Fibroblast of villous mesenchyme (primary cell): ENCODE data around the gene RAB40C. TPM values are rescaled to one million over a fixed set of nuclear protein-coding genes. Genes with fewer than 3 reads are reported as not detected.

Experiments used
- DNase-seq: peaks from one replicate; pipeline ENCODE4 v3.0.0-alpha.2; 2010; ENCODE audit warnings: low read depth
- H3K4me3 ChIP-seq: 2 replicates; pipeline ENCODE4 v1.5.1; 2011; ENCODE audit warnings: low read depth, mild to moderate bottlenecking, low read length
- total RNA-seq: library from RNA; depleted of rRNA; stranded (reverse); fragments of >200 nt; gene quantifications from 2 replicates; pipeline ENCODE4 v1.2.3, GENCODE V29; 2012
- TF ChIP-seq, protein P1 (sequence below): IDR thresholded peaks from 2 replicates; pipeline ENCODE4 v1.5.1; 2012; ENCODE audit warnings: low read depth, mild to moderate bottlenecking, low read length; ENCODE audit not compliant: insufficient read depth

RAB40C gene
- total RNA-seq, 1 donor = 9.9 TPM

GRCh38 chr16:559411-560203 is 30.3 kb upstream of the RAB40C start:
- DNase-seq = no peak
- TF ChIP-seq, protein P1, sequence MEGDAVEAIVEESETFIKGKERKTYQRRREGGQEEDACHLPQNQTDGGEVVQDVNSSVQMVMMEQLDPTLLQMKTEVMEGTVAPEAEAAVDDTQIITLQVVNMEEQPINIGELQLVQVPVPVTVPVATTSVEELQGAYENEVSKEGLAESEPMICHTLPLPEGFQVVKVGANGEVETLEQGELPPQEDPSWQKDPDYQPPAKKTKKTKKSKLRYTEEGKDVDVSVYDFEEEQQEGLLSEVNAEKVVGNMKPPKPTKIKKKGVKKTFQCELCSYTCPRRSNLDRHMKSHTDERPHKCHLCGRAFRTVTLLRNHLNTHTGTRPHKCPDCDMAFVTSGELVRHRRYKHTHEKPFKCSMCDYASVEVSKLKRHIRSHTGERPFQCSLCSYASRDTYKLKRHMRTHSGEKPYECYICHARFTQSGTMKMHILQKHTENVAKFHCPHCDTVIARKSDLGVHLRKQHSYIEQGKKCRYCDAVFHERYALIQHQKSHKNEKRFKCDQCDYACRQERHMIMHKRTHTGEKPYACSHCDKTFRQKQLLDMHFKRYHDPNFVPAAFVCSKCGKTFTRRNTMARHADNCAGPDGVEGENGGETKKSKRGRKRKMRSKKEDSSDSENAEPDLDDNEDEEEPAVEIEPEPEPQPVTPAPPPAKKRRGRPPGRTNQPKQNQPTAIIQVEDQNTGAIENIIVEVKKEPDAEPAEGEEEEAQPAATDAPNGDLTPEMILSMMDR = no peak
- H3K4me3 ChIP-seq = no peak overlapping the region

GRCh38 chr16:560204-560700 is 29.6 kb upstream of the RAB40C start, which contains the start of gene PRR35:
TSS of gene PRR35 (plus strand) at chr16:560394. CDS start at chr16:563295, 2,901 bp downstream.
- TF ChIP-seq, protein P1 = no peak
- no peak for DNase-seq
- no peak within 1 kb of the TSS for H3K4me3 ChIP-seq

GRCh38 chr16:560701-561412 is 29.0 kb upstream of the RAB40C start:
- no peak for DNase-seq
- no peak overlapping the region for H3K4me3 ChIP-seq
- TF ChIP-seq, protein P1 = no peak

- TF ChIP-seq, protein P1 = no peak
- no peak for DNase-seq
These were observed 28.5 kb upstream of the RAB40C start for GRCh38 chr16:561413-561794.

DNA sequence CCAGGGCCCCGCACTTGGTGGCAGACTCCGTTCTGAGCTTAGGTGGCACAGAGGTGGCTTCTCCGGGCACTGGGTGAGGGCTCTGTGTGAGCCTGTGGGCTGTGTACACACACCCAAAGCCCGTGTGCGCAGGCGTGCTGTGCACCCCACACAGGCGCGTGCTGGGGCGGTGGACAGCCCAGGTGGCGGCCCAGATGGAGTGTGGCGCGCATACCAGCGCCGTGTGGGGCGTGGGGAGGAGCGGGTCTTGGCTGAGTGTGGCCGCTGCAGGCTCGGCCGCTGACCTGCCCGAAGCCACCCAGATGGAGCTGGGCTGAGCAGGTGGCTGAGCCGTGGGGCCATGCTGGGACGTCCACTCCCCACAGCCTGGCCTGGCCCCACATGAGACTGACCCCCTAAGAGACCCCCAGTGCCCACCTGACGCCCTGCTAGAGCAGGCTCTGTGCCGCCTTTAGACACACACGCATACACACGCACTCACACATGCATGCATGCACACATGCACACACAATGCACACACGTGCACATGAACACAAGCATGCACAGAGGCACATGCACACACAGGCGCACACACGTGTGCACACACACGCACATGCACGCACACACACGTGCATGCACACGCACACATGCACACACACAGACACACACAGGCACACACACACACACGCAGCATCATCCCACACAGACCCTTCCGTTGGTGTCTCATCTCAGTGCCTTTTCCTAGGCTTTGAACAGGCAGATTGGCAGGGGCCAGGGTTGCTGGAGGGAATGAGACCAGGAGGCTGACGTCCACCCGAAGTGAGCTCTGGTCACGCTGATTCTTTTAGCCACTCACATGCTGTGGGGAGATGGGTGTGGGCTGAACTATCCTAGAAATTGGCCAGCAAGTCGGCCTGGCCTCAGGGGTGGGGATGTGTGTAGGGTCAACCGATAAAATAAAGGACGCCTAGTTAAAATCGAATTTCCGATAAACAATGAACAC is 27.6 kb upstream of the RAB40C start:
- TF ChIP-seq, protein P1 = no peak
- H3K4me3 ChIP-seq = no peak overlapping the region
- DNase-seq = no peak

More at GRCh38 chr16:561413-561794, 28.5 kb upstream of the RAB40C start:
- H3K4me3 ChIP-seq = no peak overlapping the region

- TF ChIP-seq, protein P1 = no peak
- no peak for DNase-seq
- H3K4me3 ChIP-seq = no peak overlapping the region
These were observed 26.7 kb upstream of the RAB40C start for GRCh38 chr16:563072-563644.
